OCI-LY7 (cell line): ENCODE data around the gene CFAP61. TPM values are rescaled to one million over a fixed set of nuclear protein-coding genes. Genes with fewer than 3 reads are reported as not detected.

Experiments
- BruUV-seq: library from RNA; stranded (reverse); fragments of 400-500 nt; replicated peaks from 2 replicates; lab custom pipeline; 2021; lab: Mats Ljungman, UMichigan
- CTCF ChIA-PET: fragments of 300-600 bp; sonication (Branson Sonifier 250); formaldehyde crosslinking; loops from one replicate; lab custom pipeline; 2022; ENCODE audit warnings: antibody characterized with exemption; ENCODE audit not compliant: unreplicated experiment; lab: Charles Lee
- POLR2A ChIA-PET: fragments of 300-600 bp; sonication (Branson Sonifier 250); formaldehyde crosslinking; loops from one replicate; lab custom pipeline; 2022; ENCODE audit warnings: antibody characterized with exemption; lab: Charles Lee
- DNase-seq: peaks from one replicate; pipeline ENCODE4 v3.0.0-alpha.2; 2015; ENCODE audit warnings: low spot score
- H2AFZ ChIP-seq: fragments of 200-600 bp; sonication (generic), shearing (Covaris generic); 2 replicates; pipeline ENCODE4 v1.6.1; 2014; ENCODE audit warnings: mild to moderate bottlenecking, antibody characterized with exemption, low read length, moderate library complexity
- H3K27ac ChIP-seq: fragments of 200-600 bp; sonication (generic); 2 replicates; pipeline ENCODE4 v1.5.1; 2014; ENCODE audit warnings: mixed run types, low read depth, mild to moderate bottlenecking, moderate library complexity, low read length, inconsistent platforms; ENCODE audit not compliant: poor library complexity, severe bottlenecking
- H3K36me3 ChIP-seq: fragments of 200-600 bp; sonication (generic); 2 replicates; pipeline ENCODE4 v1.6.1; 2014; ENCODE audit warnings: mild to moderate bottlenecking, antibody characterized with exemption, low read length, moderate library complexity, mixed read lengths; ENCODE audit not compliant: insufficient read depth
- H3K4me1 ChIP-seq: fragments of 200-600 bp; sonication (generic); 2 replicates; pipeline ENCODE4 v1.5.1; 2014; ENCODE audit warnings: mild to moderate bottlenecking, low read length; ENCODE audit not compliant: insufficient read depth, poor library complexity, severe bottlenecking
- H3K4me2 ChIP-seq: fragments of 200-600 bp; sonication (generic); 2 replicates; pipeline ENCODE4 v1.6.1; 2014; ENCODE audit warnings: mild to moderate bottlenecking, low read length
- H3K4me3 ChIP-seq: fragments of 200-600 bp; sonication (generic); 2 replicates; pipeline ENCODE4 v1.5.1; 2014; ENCODE audit warnings: mild to moderate bottlenecking, low read depth, low read length; ENCODE audit not compliant: poor library complexity, severe bottlenecking
- H3K79me2 ChIP-seq: fragments of 200-600 bp; sonication (generic); 2 replicates; pipeline ENCODE4 v1.6.1; 2016; ENCODE audit warnings: low read depth, mild to moderate bottlenecking, low read length, moderate library complexity, mixed read lengths; ENCODE audit not compliant: insufficient read depth
- H3K9me2 ChIP-seq: fragments of 200-600 bp; sonication (generic); 2 replicates; pipeline ENCODE4 v1.6.1; 2016; ENCODE audit warnings: mild to moderate bottlenecking, low read length, mixed read lengths; ENCODE audit not compliant: insufficient read depth
- H3K9me3 ChIP-seq: fragments of 200-600 bp; sonication (generic); 2 replicates; pipeline ENCODE4 v1.6.1; 2014; ENCODE audit warnings: mild to moderate bottlenecking, mixed run types, low read length, mixed read lengths
- H4K20me1 ChIP-seq: fragments of 200-600 bp; sonication (generic); 2 replicates; pipeline ENCODE4 v1.6.1; 2014; ENCODE audit warnings: mild to moderate bottlenecking, antibody characterized with exemption, low read length, moderate library complexity, mixed read lengths; ENCODE audit not compliant: insufficient read depth
- CTCF ChIP-seq: fragments of 200-600 bp; sonication (generic); conservative IDR thresholded peaks from 2 replicates; pipeline ENCODE4 v1.5.1; 2014; ENCODE audit warnings: mild to moderate bottlenecking, antibody characterized with exemption, low read length, moderate library complexity, mixed read lengths
- EZH2phosphoT487 ChIP-seq: fragments of 200-600 bp; sonication (generic); IDR thresholded peaks from 2 replicates; pipeline ENCODE4 v1.6.1; 2018; ENCODE audit warnings: low read depth, borderline replicate concordance, mild to moderate bottlenecking, mixed run types, antibody characterized with exemption, low read length, moderate library complexity, mixed read lengths
- intact Hi-C: fragments of 100-400 bp; cut with micrococcal nuclease; formaldehyde crosslinking; loops from one replicate; pipeline ENCODE4 v1.10.0; 2022; ENCODE audit not compliant: unreplicated experiment
- total RNA-seq, 2 experiments: library from RNA; depleted of rRNA in 1 of 2; stranded (reverse); fragments of >200 nt in 1 of 2; shearing (Covaris generic) in 1 of 2; gene quantifications; 2 replicates each; pipeline ENCODE4 v1.2.3, GENCODE V29; 2014 to 2022

Gene CFAP61
- total RNA-seq, 2 experiments from 2014 or later: 0.06 TPM; not detected in 1

GRCh38 chr20:20096421-20096820 lies 44.1 kb downstream of the CFAP61 start:
- Histone ChIP-seq H3K4me1 (no peaks in the 10 kb centered on the region), H3K9me3 (no peaks in the 10 kb centered on the region), H4K20me1 (no peaks in the 10 kb centered on the region), H3K27ac (no peak overlapping the region), H2AFZ (no peak overlapping the region), H3K9me2 (no peaks in the 10 kb centered on the region), H3K79me2 (no peaks in the 10 kb centered on the region), H3K4me2 (no peak overlapping the region), H3K4me3 (no peak overlapping the region), H3K36me3 (no peaks in the 10 kb centered on the region)
- TF ChIP-seq CTCF (no peak), EZH2phosphoT487 (no peak)
- intact Hi-C loops: no loop called here
- no peak for DNase-seq
- ChIA-PET POLR2A (interaction anchor here (0.6 to 1.5 kb wide), 2 partner anchors 19 to 1285 kb away, joined by 3 to 4 read pairs; no protein-coding TSS in a partner anchor), CTCF (no interaction called here)
- no TSS peak for BruUV-seq

- Histone ChIP-seq H3K79me2 (no peaks in the 10 kb centered on the region), H3K9me2 (no peaks in the 10 kb centered on the region), H2AFZ (no peak overlapping the region), H3K4me3 (no peak overlapping the region), H3K27ac (no peak overlapping the region), H4K20me1 (no peaks in the 10 kb centered on the region), H3K36me3 (no peaks in the 10 kb centered on the region), H3K4me2 (no peak overlapping the region), H3K4me1 (no peaks in the 10 kb centered on the region), H3K9me3 (no peaks in the 10 kb centered on the region)
- DNase-seq: no peak
- ChIA-PET POLR2A (no interaction called here), CTCF (no interaction called here)
- no TSS peak for BruUV-seq
- TF ChIP-seq EZH2phosphoT487 (no peak), CTCF (no peak)
- intact Hi-C loops: no loop called here
These were observed 48.5 kb downstream of the CFAP61 start for GRCh38 chr20:20100881-20101280.

DNA sequence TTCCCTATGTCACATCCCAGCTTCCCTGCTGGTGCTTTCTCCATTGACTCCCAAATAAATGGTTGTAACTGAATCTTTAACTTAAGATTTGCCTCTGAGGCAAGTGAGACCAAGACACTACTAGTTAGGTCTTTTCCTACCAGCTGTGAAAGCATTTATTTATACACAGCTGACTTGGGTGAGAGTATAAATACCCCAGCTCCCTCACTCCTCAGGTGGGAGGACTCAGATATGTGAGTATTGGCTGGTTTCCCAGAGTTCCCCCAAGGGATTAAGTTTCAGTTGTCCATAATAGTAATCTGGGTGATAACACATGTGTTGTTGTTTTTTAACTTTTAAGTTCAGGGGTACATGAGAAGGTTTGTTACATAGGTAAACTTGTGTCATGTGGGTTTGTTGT lies 49.8 kb downstream of the CFAP61 start:
- CTCF ChIA-PET: no interaction called here
- Histone ChIP-seq H3K9me2 (no peaks in the 10 kb centered on the region), H3K4me3 (no peak overlapping the region), H3K36me3 (no peaks in the 10 kb centered on the region), H3K27ac (no peak overlapping the region), H3K4me2 (no peak overlapping the region), H3K79me2 (no peaks in the 10 kb centered on the region), H3K9me3 (no peaks in the 10 kb centered on the region), H3K4me1 (no peaks in the 10 kb centered on the region), H4K20me1 (no peaks in the 10 kb centered on the region), H2AFZ (no peak overlapping the region)
- no TSS peak for BruUV-seq
- DNase-seq: no peak
- POLR2A ChIA-PET: interaction anchor here (0.6 to 1.1 kb wide), 2 partner anchors 13 to 460 kb away, joined by 3 read pairs; no protein-coding TSS in a partner anchor
- no peak for TF ChIP-seq EZH2phosphoT487
- TF ChIP-seq CTCF: no peak
- intact Hi-C loops: no loop called here
